Cardiac muscle cell (in vitro differentiated cells and primary cell): ENCODE data around the gene AHSG. TPM values are rescaled to one million over a fixed set of nuclear protein-coding genes. Genes with fewer than 3 reads are reported as not detected.

Experiments used
- DNase-seq, 2 donors: peaks; one replicate each; pipeline versions ENCODE4 v3.0.0 to v3.0.0-alpha.2; 2010 to 2017; ENCODE audit warnings: low read depth in 1 of 2, low spot score in 1 of 2
- H3K27ac ChIP-seq: fragments of 200-600 bp; sonication (generic); 2 replicates; pipeline ENCODE4 v1.5.1; 2016
- H3K27me3 ChIP-seq: fragments of 200-600 bp; sonication (generic); 2 replicates; pipeline ENCODE4 v1.6.0; 2016; ENCODE audit warnings: control low read depth
- H3K36me3 ChIP-seq: fragments of 200-600 bp; sonication (generic); 2 replicates; pipeline ENCODE4 v1.5.1; 2016; ENCODE audit warnings: control low read depth
- H3K4me1 ChIP-seq: fragments of 200-600 bp; sonication (generic); 2 replicates; pipeline ENCODE4 v1.8.1; 2017; ENCODE audit warnings: low read depth, mild to moderate bottlenecking, mixed run types
- H3K4me3 ChIP-seq: fragments of 200-600 bp; sonication (generic); 2 replicates; pipeline ENCODE4 v1.5.1; 2016; ENCODE audit warnings: mild to moderate bottlenecking
- H3K9me3 ChIP-seq: fragments of 200-600 bp; sonication (generic); 2 replicates; pipeline ENCODE4 v1.5.1; 2017; ENCODE audit warnings: low read depth, mild to moderate bottlenecking, control low read depth
- CTCF ChIP-seq: IDR thresholded peaks from 2 replicates; pipeline ENCODE4 v1.5.1; 2012; ENCODE audit warnings: low read depth, mild to moderate bottlenecking, low read length
- polyA plus RNA-seq: library from polyadenylated mRNA; unstranded; fragments of >200 nt; fragmentation: Nextera tagmentation; extraction: Ambion mirVana; gene quantifications from 2 replicates; pipeline ENCODE4 v1.2.1, GENCODE V29; 2016
- total RNA-seq: library from RNA; depleted of rRNA; stranded (reverse); fragments of >200 nt; gene quantifications from 2 replicates; pipeline ENCODE4 v1.2.3, GENCODE V29; 2016

The AHSG gene
- total and polyA plus RNA-seq, 2 experiments from 2014 or later, result 0.59 TPM; not detected in 1

- H3K9me3 ChIP-seq, result no peaks in the 10 kb centered on the region
- H3K4me1 ChIP-seq, result no peaks in the 10 kb centered on the region
- DNase-seq, result no peak
- no peak for TF ChIP-seq CTCF
- no peak overlapping the region for H3K27ac ChIP-seq
- no peak overlapping the region for H3K4me3 ChIP-seq
- H3K27me3 ChIP-seq, result no peaks in the 10 kb centered on the region
- H3K36me3 ChIP-seq, result no peaks in the 10 kb centered on the region
Measured at GRCh38 chr3:186635532-186635931, 22.7 kb downstream of the AHSG start.

- H3K36me3 ChIP-seq, result no peaks in the 10 kb centered on the region
- H3K9me3 ChIP-seq, result no peaks in the 10 kb centered on the region
- no peak for DNase-seq
- TF ChIP-seq CTCF, result no peak
- H3K27me3 ChIP-seq, result no peaks in the 10 kb centered on the region
- no peak overlapping the region for H3K4me3 ChIP-seq
- H3K4me1 ChIP-seq, result no peaks in the 10 kb centered on the region
- no peak overlapping the region for H3K27ac ChIP-seq
Measured at GRCh38 chr3:186636536-186636935, 23.7 kb downstream of the AHSG start.

- Histone ChIP-seq H3K36me3 (no peaks in the 10 kb centered on the region), H3K4me1 (no peaks in the 10 kb centered on the region), H3K4me3 (no peak overlapping the region), H3K27me3 (no peaks in the 10 kb centered on the region), H3K9me3 (no peaks in the 10 kb centered on the region), H3K27ac (no peak overlapping the region)
- DNase-seq, result no peak
- no peak for TF ChIP-seq CTCF
Measured at GRCh38 chr3:186637686-186638085, 24.8 kb downstream of the AHSG start.

- H3K4me3 ChIP-seq, result no peak overlapping the region
- DNase-seq, result no peak
- no peaks in the 10 kb centered on the region for H3K9me3 ChIP-seq
- no peak for TF ChIP-seq CTCF
- H3K4me1 ChIP-seq, result no peaks in the 10 kb centered on the region
- no peaks in the 10 kb centered on the region for H3K36me3 ChIP-seq
- H3K27me3 ChIP-seq, result no peaks in the 10 kb centered on the region
- H3K27ac ChIP-seq, result no peak overlapping the region
Measured at GRCh38 chr3:186638259-186638658, 25.4 kb downstream of the AHSG start.

- no peak for DNase-seq
- Histone ChIP-seq H3K4me3 (no peak within 1 kb of the TSS), H3K27me3 (no peaks in the 10 kb centered on the region), H3K27ac (no peak within 1 kb of the TSS), H3K9me3 (no peaks in the 10 kb centered on the region), H3K36me3 (no peaks in the 10 kb centered on the region), H3K4me1 (no peaks in the 10 kb centered on the region)
- no peak for TF ChIP-seq CTCF
Measured at GRCh38 chr3:186639778-186640472, 27.1 kb downstream of the AHSG start, which contains the start of gene FETUB. Gene FETUB (plus strand): TSS chr3:186640399. CDS start chr3:186640461, 62 bp downstream.
